Activated CD4-positive, alpha-beta memory T cell treated with anti-CD3 and anti-CD28 coated beads for 36 hours (primary cell): ENCODE measurements around the gene NDUFAF2. TPM values are rescaled to one million over a fixed set of nuclear protein-coding genes. Genes with fewer than 3 reads are reported as not detected.

Source experiments
- CTCF ChIA-PET: fragments of 350-600 bp; sonication (Branson Sonifier 250); formaldehyde crosslinking; loops from one replicate; lab custom pipeline; 2021; ENCODE audit warnings: antibody characterized with exemption, inconsistent platforms; lab: Charles Lee
- POLR2A ChIA-PET: fragments of 350-600 bp; sonication (Branson Sonifier 250); formaldehyde crosslinking; loops from one replicate; lab custom pipeline; 2021; ENCODE audit warnings: antibody characterized with exemption; lab: Charles Lee
- DNase-seq: peaks from one replicate; pipeline ENCODE4 v3.0.0-alpha.2; 2020
- H3K27ac Mint-ChIP-seq: one replicate; pipeline ENCODE4 v1.8.0; 2021; ENCODE audit warnings: mixed read lengths
- H3K27me3 Mint-ChIP-seq: one replicate; pipeline ENCODE4 v1.8.0; 2021; ENCODE audit warnings: mixed read lengths
- H3K36me3 Mint-ChIP-seq: one replicate; pipeline ENCODE4 v1.8.0; 2021; ENCODE audit warnings: mixed read lengths
- H3K4me1 Mint-ChIP-seq: one replicate; pipeline ENCODE4 v1.8.0; 2021; ENCODE audit warnings: low read depth, mixed read lengths
- H3K4me3 Mint-ChIP-seq: one replicate; pipeline ENCODE4 v1.8.0; 2021; ENCODE audit warnings: mild to moderate bottlenecking, mixed read lengths
- H3K9me3 Mint-ChIP-seq: one replicate; pipeline ENCODE4 v1.8.0; 2021; ENCODE audit warnings: mixed read lengths
- intact Hi-C: fragments of 100-400 bp; cut with micrococcal nuclease; formaldehyde crosslinking; loops from one replicate; pipeline ENCODE4 v1.15.1; 2023
- total RNA-seq, 2 experiments: library from RNA; stranded (reverse); gene quantifications; one replicate each; pipeline ENCODE4 v1.2.3, GENCODE V29; 2021

Gene NDUFAF2
- total RNA-seq, 2 experiments from 2014 or later, result 35.6 to 38.4 TPM

DNA sequence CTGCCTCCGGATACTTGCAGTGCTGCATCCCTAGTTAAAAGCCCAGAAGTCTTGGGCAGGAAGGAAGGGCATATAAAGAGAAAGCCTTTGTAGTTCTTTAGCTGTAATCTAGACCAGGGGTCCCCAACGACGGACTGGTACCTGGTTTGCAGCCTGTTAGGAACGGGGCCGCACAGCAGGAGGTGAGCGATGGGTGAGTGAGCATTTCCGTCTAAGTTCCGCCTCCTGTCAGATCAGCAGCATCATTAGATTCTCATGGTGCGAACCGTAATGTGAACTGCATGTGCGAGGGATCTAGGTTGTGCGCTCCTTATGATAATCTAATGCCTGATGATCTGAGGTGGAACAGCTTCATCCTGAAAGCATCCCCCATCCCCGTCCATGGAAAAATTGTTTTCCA lies 218.9 kb downstream of the NDUFAF2 start:
- no peak overlapping the region for H3K27ac Mint-ChIP-seq

DNA sequence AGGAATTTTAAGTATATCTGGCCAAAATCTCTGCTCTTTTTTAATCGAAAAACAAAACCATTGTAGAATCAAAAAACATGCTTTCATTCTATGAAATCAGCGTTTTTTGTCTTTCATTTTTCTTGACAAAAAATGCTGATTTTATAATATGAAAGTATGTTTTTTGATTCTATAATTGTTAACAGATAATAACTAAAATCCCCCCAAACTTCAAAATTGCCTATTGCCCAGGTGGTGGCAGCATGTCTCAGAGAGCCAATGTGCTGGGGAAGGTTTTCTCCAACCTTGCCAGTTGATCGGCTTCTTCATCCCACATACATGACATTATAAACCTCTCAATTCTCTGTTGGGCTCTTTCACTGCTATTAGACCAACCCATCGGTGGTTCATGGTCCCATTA lies 222.4 kb downstream of the NDUFAF2 start:
- Mint-ChIP-seq H3K4me3 (no peak overlapping the region), H3K27me3 (no peaks in the 10 kb centered on the region), H3K27ac (no peak overlapping the region), H3K36me3 (peaks cover 7% of the 10 kb centered on the region), H3K4me1 (peaks cover 10% of the 10 kb centered on the region), H3K9me3 (no peaks in the 10 kb centered on the region)
- intact Hi-C loops, result loop anchor here (2.0 kb wide), 1 partner anchor 491 kb away; no protein-coding TSS in a partner anchor
- DNase-seq, result no peak
- ChIA-PET POLR2A (no interaction called here), CTCF (no interaction called here)

More for the DNA sequence above, 218.9 kb downstream of the NDUFAF2 start:
- CTCF ChIA-PET, result no interaction called here
- Mint-ChIP-seq H3K27me3 (no peaks in the 10 kb centered on the region), H3K36me3 (peaks cover 34% of the 10 kb centered on the region), H3K9me3 (peaks cover 3% of the 10 kb centered on the region), H3K4me3 (peak overlapping the region; percentile 96), H3K4me1 (peaks cover 32% of the 10 kb centered on the region)
- intact Hi-C loops, result loop anchor here (5.0 kb wide), 4 partner anchors 107 to 243 kb away; no protein-coding TSS in a partner anchor
- DNase-seq, result no peak
- POLR2A ChIA-PET, result interaction anchor here (1.2 kb wide), 1 partner anchor 11 kb away, joined by 3 read pairs; no protein-coding TSS in a partner anchor

DNA sequence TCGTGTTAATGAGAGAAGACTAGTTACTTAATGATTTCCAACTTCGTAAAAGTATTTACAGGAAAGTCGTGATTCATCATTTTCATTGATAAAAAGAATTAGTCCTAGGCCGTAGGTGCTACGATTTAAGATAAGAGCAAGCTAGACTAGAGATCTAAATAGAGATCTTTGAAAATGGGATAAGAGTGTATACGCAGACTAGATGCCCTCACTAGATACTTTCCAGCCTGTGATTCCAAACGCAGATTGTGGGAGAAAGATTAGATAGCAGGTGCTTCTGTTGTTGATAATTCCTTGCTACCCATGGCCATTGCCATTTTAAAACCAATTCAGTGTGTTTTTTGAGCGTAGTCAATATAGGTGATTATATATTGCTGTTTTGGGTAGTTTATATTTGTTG lies 223.9 kb downstream of the NDUFAF2 start:
- H3K4me1 Mint-ChIP-seq, result no peaks in the 10 kb centered on the region
- intact Hi-C loops, result no loop called here
- no peaks in the 10 kb centered on the region for H3K27me3 Mint-ChIP-seq
- DNase-seq, result no peak
- H3K27ac Mint-ChIP-seq, result no peak overlapping the region
- H3K9me3 Mint-ChIP-seq, result no peaks in the 10 kb centered on the region
- ChIA-PET POLR2A (no interaction called here), CTCF (no interaction called here)
- H3K4me3 Mint-ChIP-seq, result no peak overlapping the region
- H3K36me3 Mint-ChIP-seq, result no peaks in the 10 kb centered on the region

DNA sequence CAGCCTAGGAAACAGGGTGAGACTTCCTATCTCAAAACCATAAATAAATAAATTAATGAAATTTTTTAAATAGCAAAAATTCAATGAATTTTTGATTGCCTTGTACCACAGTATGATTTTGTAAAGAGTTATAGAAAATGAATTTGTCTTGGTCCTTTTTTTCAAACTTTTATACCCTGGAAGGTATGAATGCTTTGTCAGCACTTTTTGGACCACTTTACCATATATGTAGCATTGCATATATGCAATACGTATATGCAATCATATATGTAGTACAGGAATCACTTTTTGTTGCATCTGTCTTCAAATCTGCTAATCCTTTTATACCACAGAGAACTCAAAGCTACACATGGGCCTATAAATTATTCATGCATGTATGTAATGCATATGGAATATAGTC lies 226.5 kb downstream of the NDUFAF2 start:
- intact Hi-C loops, result no loop called here
- Mint-ChIP-seq H3K9me3 (no peaks in the 10 kb centered on the region), H3K27ac (no peak overlapping the region), H3K4me1 (no peaks in the 10 kb centered on the region), H3K4me3 (no peak overlapping the region), H3K36me3 (no peaks in the 10 kb centered on the region), H3K27me3 (no peaks in the 10 kb centered on the region)
- CTCF ChIA-PET, result no interaction called here
- no peak for DNase-seq
- POLR2A ChIA-PET, result no interaction called here

DNA sequence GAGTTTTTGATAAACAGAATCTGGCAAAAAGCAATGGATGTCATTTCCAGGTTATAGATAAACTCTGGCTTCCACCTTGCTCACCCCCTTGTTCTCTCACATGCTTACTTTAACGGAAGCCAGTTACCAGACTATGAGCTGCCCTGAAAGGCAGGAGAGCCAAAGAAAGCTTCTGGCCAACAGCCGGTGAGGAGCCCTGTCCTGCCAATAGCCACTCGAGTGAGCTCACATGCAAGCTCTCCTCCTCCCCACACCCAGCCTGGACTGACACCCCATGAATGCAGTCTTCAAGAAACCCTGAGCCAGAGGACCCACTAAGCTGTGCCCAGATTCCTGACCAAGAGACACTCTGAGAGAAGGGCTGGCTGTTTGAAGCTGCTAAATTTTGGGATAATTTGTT lies 231.6 kb downstream of the NDUFAF2 start:
- Mint-ChIP-seq H3K27me3 (peaks cover 1% of the 10 kb centered on the region), H3K36me3 (no peaks in the 10 kb centered on the region), H3K4me3 (no peak overlapping the region), H3K27ac (no peak overlapping the region), H3K4me1 (peaks cover 5% of the 10 kb centered on the region), H3K9me3 (no peaks in the 10 kb centered on the region)
- intact Hi-C loops, result no loop called here
- POLR2A ChIA-PET, result no interaction called here
- DNase-seq, result no peak
- CTCF ChIA-PET, result interaction anchor here (1.4 kb wide), 1 partner anchor 482 kb away, joined by 5 read pairs; no protein-coding TSS in a partner anchor

DNA sequence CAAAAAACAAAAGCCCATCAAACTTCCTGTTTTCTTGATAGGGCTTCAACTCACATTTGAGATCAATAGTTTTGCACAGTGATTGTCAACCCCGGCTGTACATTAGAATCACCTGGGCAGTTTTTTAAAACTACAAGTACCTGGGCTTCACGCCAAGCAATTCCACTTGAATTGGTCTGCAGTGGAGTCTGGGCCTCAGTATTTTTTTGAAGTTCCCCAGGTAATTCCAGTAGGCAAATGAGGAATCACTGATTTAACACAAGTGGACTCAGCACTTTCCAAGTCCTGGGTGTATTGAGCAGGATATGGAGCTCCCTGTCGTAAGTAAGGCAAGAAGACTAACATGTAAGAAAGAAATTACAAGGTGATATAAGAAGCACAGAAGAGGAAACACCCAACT lies 232.1 kb downstream of the NDUFAF2 start:
- POLR2A ChIA-PET, result no interaction called here
- Mint-ChIP-seq H3K4me3 (no peak overlapping the region), H3K9me3 (no peaks in the 10 kb centered on the region), H3K4me1 (peaks cover 5% of the 10 kb centered on the region), H3K36me3 (no peaks in the 10 kb centered on the region), H3K27me3 (peaks cover 4% of the 10 kb centered on the region), H3K27ac (no peak overlapping the region)
- CTCF ChIA-PET, result interaction anchor here (1.4 kb wide), 1 partner anchor 482 kb away, joined by 5 read pairs; no protein-coding TSS in a partner anchor
- DNase-seq, result no peak
- intact Hi-C loops, result no loop called here

DNA sequence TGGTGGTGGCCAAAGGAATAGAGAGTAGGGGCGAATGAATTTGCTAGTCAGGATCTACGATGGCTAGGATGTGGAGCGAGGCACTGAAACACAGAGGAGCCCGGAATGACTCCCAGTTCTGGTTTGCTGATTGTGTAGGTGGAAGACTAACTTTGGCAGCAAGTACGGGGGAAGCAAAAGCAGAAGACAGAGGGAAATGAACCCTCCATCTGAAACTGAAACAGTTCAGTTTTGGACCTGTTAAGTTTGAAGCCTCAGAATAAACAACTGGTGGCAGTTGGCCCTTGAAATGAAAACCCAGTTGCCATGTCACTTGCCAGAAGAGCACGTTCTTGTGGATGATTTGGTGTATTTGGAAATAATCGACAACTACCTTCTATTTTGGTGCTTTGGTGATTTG lies 232.7 kb downstream of the NDUFAF2 start:
- Mint-ChIP-seq H3K36me3 (no peaks in the 10 kb centered on the region), H3K27ac (no peak overlapping the region), H3K4me3 (no peak overlapping the region), H3K4me1 (peaks cover 5% of the 10 kb centered on the region), H3K27me3 (peaks cover 4% of the 10 kb centered on the region), H3K9me3 (no peaks in the 10 kb centered on the region)
- no peak for DNase-seq
- intact Hi-C loops, result no loop called here
- ChIA-PET CTCF (no interaction called here), POLR2A (no interaction called here)

DNA sequence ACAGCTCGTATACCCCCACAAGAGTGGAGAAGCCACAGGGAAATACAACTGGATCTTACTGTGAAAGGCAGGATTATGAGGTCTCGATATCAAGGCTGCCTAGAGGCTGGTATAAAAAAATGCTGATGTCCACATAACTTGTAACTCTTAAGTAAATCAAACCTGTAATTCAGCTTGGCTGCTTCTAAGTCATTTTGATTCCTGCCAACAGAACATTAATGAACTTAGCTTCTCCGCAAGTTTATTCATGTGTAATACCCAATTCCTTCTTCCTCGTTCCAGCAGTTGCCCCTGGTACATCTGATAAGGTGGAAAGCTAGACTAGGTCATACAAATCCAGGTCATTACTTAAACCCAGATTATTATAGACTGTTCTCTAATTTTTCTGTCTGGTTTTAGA lies 233.7 kb downstream of the NDUFAF2 start:
- Mint-ChIP-seq H3K27me3 (peaks cover 4% of the 10 kb centered on the region), H3K4me3 (no peak overlapping the region), H3K27ac (no peak overlapping the region), H3K36me3 (no peaks in the 10 kb centered on the region), H3K4me1 (peaks cover 5% of the 10 kb centered on the region), H3K9me3 (no peaks in the 10 kb centered on the region)
- intact Hi-C loops, result no loop called here
- DNase-seq, result no peak
- CTCF ChIA-PET, result interaction anchor here (0.6 to 1.4 kb wide), 2 partner anchors 123 to 461 kb away, joined by 3 read pairs; no protein-coding TSS in a partner anchor
- POLR2A ChIA-PET, result no interaction called here

DNA sequence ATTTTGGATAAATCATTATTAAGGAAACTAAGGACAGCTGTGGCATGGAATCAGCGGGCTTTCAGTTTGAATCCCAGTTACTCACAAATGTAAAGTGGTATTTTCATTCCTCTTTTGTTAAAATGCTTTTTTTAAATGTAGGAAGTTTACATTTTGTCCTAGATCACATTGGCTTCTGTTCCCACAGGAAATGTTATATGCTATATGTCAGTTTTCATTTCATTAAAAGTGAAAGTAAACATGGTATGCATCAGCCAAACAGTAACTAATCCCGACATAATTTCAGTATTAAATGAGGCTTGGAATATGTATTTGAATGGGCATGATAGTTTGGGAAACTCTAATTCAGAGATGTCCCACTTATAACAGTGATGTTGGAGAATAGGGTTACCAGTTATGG lies 235.9 kb downstream of the NDUFAF2 start:
- Mint-ChIP-seq H3K4me3 (no peak overlapping the region), H3K27me3 (peaks cover 4% of the 10 kb centered on the region), H3K27ac (no peak overlapping the region), H3K9me3 (no peaks in the 10 kb centered on the region), H3K36me3 (no peaks in the 10 kb centered on the region), H3K4me1 (peaks cover 5% of the 10 kb centered on the region)
- ChIA-PET POLR2A (no interaction called here), CTCF (no interaction called here)
- DNase-seq, result no peak
- intact Hi-C loops, result no loop called here

DNA sequence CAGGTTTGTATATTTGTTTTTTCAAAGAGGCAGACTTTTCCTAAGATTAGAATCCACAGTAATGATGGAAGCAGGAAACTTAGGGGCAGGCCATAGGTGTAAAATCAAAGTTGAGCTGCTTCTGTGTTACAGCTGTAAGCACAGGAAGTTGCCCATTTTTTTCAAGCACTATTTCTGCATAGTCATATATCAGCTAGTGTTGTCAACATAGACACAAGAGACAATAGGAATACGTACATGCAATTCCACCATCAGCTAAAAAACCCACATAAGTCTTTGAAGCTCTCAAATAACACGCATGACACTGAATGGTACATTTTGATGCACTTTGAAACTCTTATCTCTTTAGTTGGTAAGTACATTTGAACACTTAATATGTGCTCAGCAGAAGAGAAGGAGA lies 237.4 kb downstream of the NDUFAF2 start:
- H3K9me3 Mint-ChIP-seq, result no peaks in the 10 kb centered on the region
- DNase-seq, result no peak
- H3K27ac Mint-ChIP-seq, result no peak overlapping the region
- no peak overlapping the region for H3K4me3 Mint-ChIP-seq
- H3K4me1 Mint-ChIP-seq, result peaks cover 5% of the 10 kb centered on the region
- ChIA-PET CTCF (interaction anchor here (0.6 kb wide), 1 partner anchor 190 kb away, joined by 3 read pairs; no protein-coding TSS in a partner anchor), POLR2A (no interaction called here)
- no peaks in the 10 kb centered on the region for H3K36me3 Mint-ChIP-seq
- intact Hi-C loops, result no loop called here
- peaks cover 9% of the 10 kb centered on the region for H3K27me3 Mint-ChIP-seq

DNA sequence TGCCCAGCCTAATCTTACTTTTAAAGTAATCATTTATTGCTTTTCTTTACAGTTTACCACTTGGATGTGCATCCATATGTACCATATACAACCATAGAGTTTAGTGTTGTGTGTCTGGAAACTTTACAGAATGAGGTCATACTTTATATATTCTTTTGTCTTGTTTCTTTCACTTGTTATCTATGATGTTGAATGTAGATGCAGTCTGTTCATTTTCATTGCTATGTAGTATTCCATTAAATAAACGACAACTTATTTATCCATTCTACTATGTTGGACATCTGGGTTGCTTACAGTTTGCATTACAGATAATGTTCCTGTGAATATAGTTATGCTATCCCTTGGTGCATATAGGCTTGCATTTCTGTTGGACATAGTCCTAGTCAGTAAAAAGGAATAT lies 238.5 kb downstream of the NDUFAF2 start:
- ChIA-PET CTCF (no interaction called here), POLR2A (no interaction called here)

DNA sequence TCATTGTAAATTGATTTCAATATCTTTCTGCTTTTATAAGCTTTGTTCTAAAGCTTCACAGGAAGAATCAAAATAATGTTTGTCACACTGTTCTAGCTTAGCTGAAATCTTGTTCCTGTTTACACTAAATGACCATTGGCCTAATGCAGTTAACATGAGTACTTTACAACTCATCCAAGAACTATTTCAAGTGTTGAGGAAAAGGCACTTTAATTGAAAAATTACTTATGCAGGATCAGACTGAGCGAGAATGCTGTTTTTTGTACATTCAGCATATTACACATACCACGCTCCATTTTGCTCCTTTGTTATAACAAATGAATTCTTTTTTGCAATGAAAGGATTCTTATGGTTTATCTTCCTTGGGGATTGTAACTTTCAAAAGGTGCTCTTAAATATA lies 239.7 kb downstream of the NDUFAF2 start:
- Mint-ChIP-seq H3K27ac (no peak overlapping the region), H3K4me3 (no peak overlapping the region), H3K4me1 (peaks cover 5% of the 10 kb centered on the region), H3K36me3 (no peaks in the 10 kb centered on the region), H3K9me3 (no peaks in the 10 kb centered on the region), H3K27me3 (peaks cover 11% of the 10 kb centered on the region)
- intact Hi-C loops, result no loop called here
- POLR2A ChIA-PET, result no interaction called here
- CTCF ChIA-PET, result no interaction called here
- DNase-seq, result no peak

More for the DNA sequence above, 238.5 kb downstream of the NDUFAF2 start:
- Mint-ChIP-seq H3K36me3 (no peaks in the 10 kb centered on the region), H3K9me3 (no peaks in the 10 kb centered on the region), H3K27me3 (peaks cover 10% of the 10 kb centered on the region), H3K4me3 (no peak overlapping the region), H3K4me1 (peaks cover 5% of the 10 kb centered on the region), H3K27ac (no peak overlapping the region)
- DNase-seq, result no peak
- intact Hi-C loops, result no loop called here

DNA sequence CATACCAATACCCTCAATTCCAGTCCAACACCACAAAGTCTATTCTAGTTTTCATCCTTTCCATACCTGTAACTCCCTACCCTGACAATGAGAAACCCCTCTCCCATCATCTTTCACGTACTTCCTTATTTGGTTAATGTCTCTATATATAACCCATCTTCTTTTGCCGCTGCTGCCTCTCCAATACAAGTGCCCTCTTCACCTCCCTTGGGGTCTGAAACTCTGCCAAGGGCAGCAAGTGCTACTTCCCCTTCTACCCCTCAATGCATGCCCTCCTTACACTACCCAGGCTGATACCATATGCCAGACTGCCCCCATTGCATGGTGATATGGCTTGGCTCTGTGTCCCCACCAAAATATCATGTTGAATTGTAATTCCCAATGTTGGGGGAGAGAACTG lies 241.6 kb downstream of the NDUFAF2 start:
- no peaks in the 10 kb centered on the region for H3K36me3 Mint-ChIP-seq

More for the DNA sequence above, 241.6 kb downstream of the NDUFAF2 start:
- CTCF ChIA-PET, result no interaction called here
- no peak overlapping the region for H3K27ac Mint-ChIP-seq
- intact Hi-C loops, result no loop called here
- H3K4me1 Mint-ChIP-seq, result no peaks in the 10 kb centered on the region
- DNase-seq, result no peak
- H3K9me3 Mint-ChIP-seq, result no peaks in the 10 kb centered on the region
- H3K4me3 Mint-ChIP-seq, result no peak overlapping the region
- H3K27me3 Mint-ChIP-seq, result peaks cover 10% of the 10 kb centered on the region
- POLR2A ChIA-PET, result no interaction called here
